ENCODE results near the gene H2AZ2.

H2AZ2 gene

GRCh38 chr7:44887293-44887692 is 39.4 kb upstream of the H2AZ2 start:
- no peak for DNase-seq (ENCODE audit: low read depth in 1 of 2, low spot score in 1 of 2)
- Histone ChIP-seq H3K27ac (replicated peaks) (no peak overlapping the region), H3K27me3 (ENCODE audit: insufficient read depth, poor library complexity, severe bottlenecking) (no peaks in the 10 kb centered on the region), H3K4me3 (replicated peaks; ENCODE audit: insufficient read depth, low read length) (no peak overlapping the region)
- no peak for TF ChIP-seq POLR2AphosphoS5 (IDR thresholded peaks at IDR 0.05; ENCODE audit: low read depth)
- no peak for TF ChIP-seq GABPA (IDR thresholded peaks at IDR 0.05; ENCODE audit: low read depth)
- TF ChIP-seq SPI1 (IDR thresholded peaks at IDR 0.05; ENCODE audit: borderline replicate concordance, low read depth): no peak
- no peak for TF ChIP-seq CTCF (IDR thresholded peaks at IDR 0.05; ENCODE audit: insufficient read depth, low read length)
- TF ChIP-seq REST (IDR thresholded peaks at IDR 0.05; ENCODE audit: insufficient replicate concordance, low read depth): no peak

GRCh38 chr7:44885394-44886317 is 37.8 kb upstream of the H2AZ2 start, which contains the start of gene PURB:
TSS of gene PURB (minus strand) at chr7:44885530. CDS start at chr7:44885348, 182 bp downstream.
- H3K27ac ChIP-seq (replicated peaks): peak within 1 kb of the TSS; percentile 96
- H3K27me3 ChIP-seq (ENCODE audit: insufficient read depth, poor library complexity, severe bottlenecking): no peaks in the 10 kb centered on the region
- peak; percentile 95 to 96 for DNase-seq (ENCODE audit: low read depth in 1 of 2, low spot score in 1 of 2)
- H3K4me3 ChIP-seq (replicated peaks; ENCODE audit: insufficient read depth, low read length): peak within 1 kb of the TSS; percentile 77
- no peak for TF ChIP-seq CTCF (IDR thresholded peaks at IDR 0.05; ENCODE audit: insufficient read depth, low read length)
- peak; percentile 88 for TF ChIP-seq GABPA (IDR thresholded peaks at IDR 0.05; ENCODE audit: low read depth)
- TF ChIP-seq REST (IDR thresholded peaks at IDR 0.05; ENCODE audit: insufficient replicate concordance, low read depth): peak; percentile 53
- peak; percentile 81 for TF ChIP-seq POLR2AphosphoS5 (IDR thresholded peaks at IDR 0.05; ENCODE audit: low read depth)
- peak; percentile 80 for TF ChIP-seq SPI1 (IDR thresholded peaks at IDR 0.05; ENCODE audit: borderline replicate concordance, low read depth)

- TF ChIP-seq CTCF (IDR thresholded peaks at IDR 0.05; ENCODE audit: insufficient read depth, low read length): no peak
- no peak for TF ChIP-seq REST (IDR thresholded peaks at IDR 0.05; ENCODE audit: insufficient replicate concordance, low read depth)
- peak; percentile 38; the same call in 1 of the 2 replicates for TF ChIP-seq POLR2AphosphoS5 (IDR thresholded peaks at IDR 0.05; ENCODE audit: low read depth)
- TF ChIP-seq SPI1 (IDR thresholded peaks at IDR 0.05; ENCODE audit: borderline replicate concordance, low read depth): no peak
- 0 out of 2 replicates have a peak, but pooled peaks have one; percentile 8 for TF ChIP-seq GABPA (IDR thresholded peaks at IDR 0.05; ENCODE audit: low read depth)
- H3K27me3 ChIP-seq (ENCODE audit: insufficient read depth, poor library complexity, severe bottlenecking): no peaks in the 10 kb centered on the region
- peak overlapping the region; percentile 77 for H3K4me3 ChIP-seq (replicated peaks; ENCODE audit: insufficient read depth, low read length)
- peak; percentile 38 to 48 for DNase-seq (ENCODE audit: low read depth in 1 of 2, low spot score in 1 of 2)
- peak overlapping the region; percentile 91 for H3K27ac ChIP-seq (replicated peaks)
Measured at GRCh38 chr7:44884621-44885393, 36.9 kb upstream of the H2AZ2 start.

Data from HL-60 (cell line).